ENCODE measurements around the gene VPS37C.
"Not testable (repeated sequence)": the region's sequence is repeated elsewhere in the genome, so short reads cannot be mapped to it uniquely, and the experiment has no call there.

VPS37C gene

GRCh38 chr11:61194981-61195695 is 33.9 kb upstream of the VPS37C start:
- H3K4me3 ChIP-seq (ENCODE audit: low read depth, low read length), result no peak overlapping the region
- H3K79me2 ChIP-seq (ENCODE audit: control insufficient read depth, insufficient read depth, low read length, unreplicated experiment), result no peaks in the 10 kb centered on the region
- peaks cover 53% of the 10 kb centered on the region for H3K27me3 ChIP-seq (ENCODE audit: insufficient read depth, low read length)
- no peaks in the 10 kb centered on the region for H3K36me3 ChIP-seq (ENCODE audit: insufficient read depth, low read length)
- H3K4me1 ChIP-seq (ENCODE audit: control insufficient read depth, insufficient read depth, low read length, unreplicated experiment), result no peaks in the 10 kb centered on the region
- no peak overlapping the region for H3K27ac ChIP-seq (ENCODE audit: low read depth, low read length)
- no peak overlapping the region for H2AFZ ChIP-seq (ENCODE audit: low read length, unreplicated experiment)

- H3K27ac ChIP-seq (ENCODE audit: low read depth, low read length), result no peak overlapping the region
- no peak overlapping the region for H3K4me3 ChIP-seq (ENCODE audit: low read depth, low read length)
- H2AFZ ChIP-seq (ENCODE audit: low read length, unreplicated experiment), result no peak overlapping the region
- H3K36me3 ChIP-seq (ENCODE audit: insufficient read depth, low read length), result no peaks in the 10 kb centered on the region
- H3K27me3 ChIP-seq (ENCODE audit: insufficient read depth, low read length), result peaks cover 50% of the 10 kb centered on the region
- no peaks in the 10 kb centered on the region for H3K4me1 ChIP-seq (ENCODE audit: control insufficient read depth, insufficient read depth, low read length, unreplicated experiment)
- H3K79me2 ChIP-seq (ENCODE audit: control insufficient read depth, insufficient read depth, low read length, unreplicated experiment), result no peaks in the 10 kb centered on the region
Measured at GRCh38 chr11:61194169-61194671, 33.0 kb upstream of the VPS37C start.

GRCh38 chr11:61193596-61193995 is 32.4 kb upstream of the VPS37C start:
- H3K79me2 ChIP-seq (ENCODE audit: control insufficient read depth, insufficient read depth, low read length, unreplicated experiment), result no peaks in the 10 kb centered on the region
- no peak overlapping the region for H3K27ac ChIP-seq (ENCODE audit: low read depth, low read length)
- H3K4me3 ChIP-seq (ENCODE audit: low read depth, low read length), result no peak overlapping the region
- H3K4me1 ChIP-seq (ENCODE audit: control insufficient read depth, insufficient read depth, low read length, unreplicated experiment), result no peaks in the 10 kb centered on the region
- H3K27me3 ChIP-seq (ENCODE audit: insufficient read depth, low read length), result peaks cover 43% of the 10 kb centered on the region
- H2AFZ ChIP-seq (ENCODE audit: low read length, unreplicated experiment), result no peak overlapping the region
- no peaks in the 10 kb centered on the region for H3K36me3 ChIP-seq (ENCODE audit: insufficient read depth, low read length)

- Histone ChIP-seq H3K79me2 (ENCODE audit: control insufficient read depth, insufficient read depth, low read length, unreplicated experiment) (no peaks in the 10 kb centered on the region), H3K36me3 (ENCODE audit: insufficient read depth, low read length) (no peaks in the 10 kb centered on the region), H3K4me1 (ENCODE audit: control insufficient read depth, insufficient read depth, low read length, unreplicated experiment) (no peaks in the 10 kb centered on the region), H3K27me3 (ENCODE audit: insufficient read depth, low read length) (peaks cover 13% of the 10 kb centered on the region; the same call in 1 of the 2 replicates), H3K27ac (ENCODE audit: low read depth, low read length) (no peak overlapping the region), H2AFZ (ENCODE audit: low read length, unreplicated experiment) (no peak overlapping the region), H3K4me3 (ENCODE audit: low read depth, low read length) (no peak overlapping the region)
Measured at GRCh38 chr11:61189933-61190332, 28.7 kb upstream of the VPS37C start.

- Histone ChIP-seq H3K27me3 (ENCODE audit: insufficient read depth, low read length) (0 out of 2 replicates have a peak, but pooled peaks cover 8% of the 10 kb centered on the region), H3K4me1 (ENCODE audit: control insufficient read depth, insufficient read depth, low read length, unreplicated experiment) (no peaks in the 10 kb centered on the region), H2AFZ (ENCODE audit: low read length, unreplicated experiment) (no peak overlapping the region), H3K36me3 (ENCODE audit: insufficient read depth, low read length) (no peaks in the 10 kb centered on the region), H3K27ac (ENCODE audit: low read depth, low read length) (no peak overlapping the region), H3K79me2 (ENCODE audit: control insufficient read depth, insufficient read depth, low read length, unreplicated experiment) (no peaks in the 10 kb centered on the region), H3K4me3 (ENCODE audit: low read depth, low read length) (no peak overlapping the region)
Measured at GRCh38 chr11:61187505-61188130, 26.4 kb upstream of the VPS37C start.

GRCh38 chr11:61186504-61186903 is 25.3 kb upstream of the VPS37C start:
- Histone ChIP-seq H2AFZ (ENCODE audit: low read length, unreplicated experiment) (no peak overlapping the region), H3K36me3 (ENCODE audit: insufficient read depth, low read length) (no peaks in the 10 kb centered on the region), H3K4me3 (ENCODE audit: low read depth, low read length) (no peak overlapping the region), H3K27ac (ENCODE audit: low read depth, low read length) (no peak overlapping the region), H3K27me3 (ENCODE audit: insufficient read depth, low read length) (0 out of 2 replicates have a peak, but pooled peaks cover 4% of the 10 kb centered on the region), H3K4me1 (ENCODE audit: control insufficient read depth, insufficient read depth, low read length, unreplicated experiment) (no peaks in the 10 kb centered on the region), H3K79me2 (ENCODE audit: control insufficient read depth, insufficient read depth, low read length, unreplicated experiment) (no peaks in the 10 kb centered on the region)

GRCh38 chr11:61183645-61184044 is 22.4 kb upstream of the VPS37C start:
- Histone ChIP-seq H3K4me1 (ENCODE audit: control insufficient read depth, insufficient read depth, low read length, unreplicated experiment) (no peaks in the 10 kb centered on the region), H3K27me3 (ENCODE audit: insufficient read depth, low read length) (peaks cover 18% of the 10 kb centered on the region), H2AFZ (ENCODE audit: low read length, unreplicated experiment) (no peak overlapping the region), H3K79me2 (ENCODE audit: control insufficient read depth, insufficient read depth, low read length, unreplicated experiment) (no peaks in the 10 kb centered on the region), H3K36me3 (ENCODE audit: insufficient read depth, low read length) (no peaks in the 10 kb centered on the region), H3K4me3 (ENCODE audit: low read depth, low read length) (no peak overlapping the region), H3K27ac (ENCODE audit: low read depth, low read length) (no peak overlapping the region)

GRCh38 chr11:61181489-61181888 is 20.3 kb upstream of the VPS37C start:
- no peak overlapping the region for H3K27ac ChIP-seq (ENCODE audit: low read depth, low read length)
- H2AFZ ChIP-seq (ENCODE audit: low read length, unreplicated experiment), result no peak overlapping the region
- no peaks in the 10 kb centered on the region for H3K79me2 ChIP-seq (ENCODE audit: control insufficient read depth, insufficient read depth, low read length, unreplicated experiment)
- H3K4me1 ChIP-seq (ENCODE audit: control insufficient read depth, insufficient read depth, low read length, unreplicated experiment), result no peaks in the 10 kb centered on the region
- H3K36me3 ChIP-seq (ENCODE audit: insufficient read depth, low read length), result no peaks in the 10 kb centered on the region
- H3K27me3 ChIP-seq (ENCODE audit: insufficient read depth, low read length), result peaks cover 19% of the 10 kb centered on the region
- H3K4me3 ChIP-seq (ENCODE audit: low read depth, low read length), result no peak overlapping the region

GRCh38 chr11:61180205-61180604 is 19.0 kb upstream of the VPS37C start:
- not testable (repeated sequence) for H3K4me3 ChIP-seq (ENCODE audit: low read depth, low read length); H3K36me3 ChIP-seq (ENCODE audit: insufficient read depth, low read length); H3K4me1 ChIP-seq (ENCODE audit: control insufficient read depth, insufficient read depth, low read length, unreplicated experiment); H2AFZ ChIP-seq (ENCODE audit: low read length, unreplicated experiment); H3K79me2 ChIP-seq (ENCODE audit: control insufficient read depth, insufficient read depth, low read length, unreplicated experiment); H3K27ac ChIP-seq (ENCODE audit: low read depth, low read length)
- H3K27me3 ChIP-seq (ENCODE audit: insufficient read depth, low read length), result peaks cover 32% of the 10 kb centered on the region

- Histone ChIP-seq H2AFZ (ENCODE audit: low read length, unreplicated experiment) (no peak overlapping the region), H3K4me1 (ENCODE audit: control insufficient read depth, insufficient read depth, low read length, unreplicated experiment) (no peaks in the 10 kb centered on the region), H3K4me3 (ENCODE audit: low read depth, low read length) (no peak overlapping the region), H3K27ac (ENCODE audit: low read depth, low read length) (no peak overlapping the region), H3K79me2 (ENCODE audit: control insufficient read depth, insufficient read depth, low read length, unreplicated experiment) (no peaks in the 10 kb centered on the region), H3K27me3 (ENCODE audit: insufficient read depth, low read length) (peaks cover 56% of the 10 kb centered on the region), H3K36me3 (ENCODE audit: insufficient read depth, low read length) (no peaks in the 10 kb centered on the region)
Measured at GRCh38 chr11:61176446-61176845, 15.2 kb upstream of the VPS37C start.

- no peaks in the 10 kb centered on the region for H3K79me2 ChIP-seq (ENCODE audit: control insufficient read depth, insufficient read depth, low read length, unreplicated experiment)
- peaks cover 53% of the 10 kb centered on the region for H3K27me3 ChIP-seq (ENCODE audit: insufficient read depth, low read length)
- no peak overlapping the region for H2AFZ ChIP-seq (ENCODE audit: low read length, unreplicated experiment)
- no peaks in the 10 kb centered on the region for H3K36me3 ChIP-seq (ENCODE audit: insufficient read depth, low read length)
- H3K27ac ChIP-seq (ENCODE audit: low read depth, low read length), result no peak overlapping the region
- H3K4me3 ChIP-seq (ENCODE audit: low read depth, low read length), result no peak overlapping the region
- H3K4me1 ChIP-seq (ENCODE audit: control insufficient read depth, insufficient read depth, low read length, unreplicated experiment), result no peaks in the 10 kb centered on the region
Measured at GRCh38 chr11:61174949-61175348, 13.7 kb upstream of the VPS37C start.

Data from ACC112 (cell line).